Measurements from ENCODE around the gene CACNA1H. TPM values are rescaled to one million over a fixed set of nuclear protein-coding genes. Genes with fewer than 3 reads are reported as not detected.
"Not testable (repeated sequence)": the region's sequence is repeated elsewhere in the genome, so short reads cannot be mapped to it uniquely, and the experiment has no call there.

The CACNA1H gene
- total RNA-seq, 1 donor from 2014 or later = 0.05 TPM

DNA sequence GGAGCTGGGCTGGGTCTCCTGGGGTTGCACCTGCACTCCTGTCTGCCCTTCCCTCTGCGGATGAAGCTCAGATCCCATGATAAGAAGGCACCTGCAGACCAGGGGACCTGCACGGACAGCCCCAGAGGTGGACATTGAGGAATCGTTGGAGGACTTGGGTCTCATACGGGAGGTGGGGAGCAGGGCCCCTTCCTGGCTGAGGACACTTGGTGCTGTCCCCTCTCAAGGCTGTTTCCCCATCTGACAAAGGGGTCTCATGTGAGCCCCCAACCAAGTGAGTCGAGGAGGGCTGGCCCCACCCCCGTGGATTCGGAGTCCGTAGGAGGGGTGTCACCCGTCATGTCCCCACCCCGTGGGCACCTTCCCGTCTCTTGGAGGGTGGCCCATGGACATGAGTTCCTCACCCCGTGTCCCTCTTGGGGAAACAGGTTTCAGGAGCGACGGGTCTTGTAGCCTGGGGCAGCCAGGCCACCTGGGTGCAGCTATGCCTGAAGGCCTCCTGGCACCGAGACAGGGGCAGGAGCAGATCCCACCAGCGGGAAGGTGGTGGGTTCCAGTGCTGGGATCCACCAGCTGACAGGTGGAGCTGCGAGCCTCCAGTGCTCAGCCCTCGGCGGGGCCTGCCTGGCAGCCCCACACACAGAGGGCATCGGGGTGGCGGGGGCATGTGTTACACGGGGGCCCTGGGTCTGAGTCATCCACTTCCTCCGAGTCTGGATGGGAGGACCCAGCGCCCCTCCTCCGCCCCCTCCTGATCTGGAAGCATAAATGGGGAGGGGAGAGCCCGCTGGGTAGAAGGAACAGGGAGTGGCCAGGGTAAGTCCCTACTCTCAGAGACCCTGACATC, 102.6 kb downstream of the CACNA1H start, which contains the start of gene TPSD1:
Gene TPSD1, plus strand, starts transcription at position 794 of the 847 bp plus-strand sequence. CDS start 212 bp downstream, outside the sequence.
- intact Hi-C loops (cut with micrococcal nuclease) = not testable (repeated sequence)

GRCh38 chr16:1256296-1256873, 103.5 kb downstream of the CACNA1H start:
- DNase-seq; H3K4me1 Mint-ChIP-seq; intact Hi-C loops (cut with micrococcal nuclease); H3K9me3 Mint-ChIP-seq; H3K27me3 Mint-ChIP-seq; H3K4me3 Mint-ChIP-seq; H3K36me3 Mint-ChIP-seq (ENCODE audit: low read depth); H3K27ac Mint-ChIP-seq: not testable (repeated sequence)

More for the DNA sequence above, 102.6 kb downstream of the CACNA1H start, which contains the start of gene TPSD1:
- not testable (repeated sequence) for H3K36me3 Mint-ChIP-seq (ENCODE audit: low read depth); H3K4me1 Mint-ChIP-seq; H3K27ac Mint-ChIP-seq; H3K9me3 Mint-ChIP-seq; DNase-seq; H3K27me3 Mint-ChIP-seq; H3K4me3 Mint-ChIP-seq

DNA sequence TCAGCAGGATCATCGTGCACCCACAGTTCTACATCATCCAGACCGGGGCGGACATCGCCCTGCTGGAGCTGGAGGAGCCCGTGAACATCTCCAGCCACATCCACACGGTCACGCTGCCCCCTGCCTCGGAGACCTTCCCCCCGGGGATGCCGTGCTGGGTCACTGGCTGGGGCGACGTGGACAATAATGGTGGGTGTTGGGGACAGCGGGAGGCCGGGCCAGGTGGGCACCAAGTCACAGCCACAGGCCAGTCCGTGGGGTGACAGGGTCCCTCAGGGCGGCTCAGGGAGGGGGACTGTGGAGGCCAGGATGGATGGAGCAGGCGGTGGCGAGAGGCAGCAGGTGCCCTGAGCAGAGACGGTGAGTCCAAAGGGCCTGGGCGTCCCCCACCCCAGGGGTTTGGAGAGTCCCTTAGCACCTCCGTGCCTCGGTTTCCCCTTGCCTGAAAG, 104.0 kb downstream of the CACNA1H start:
- no peaks in the 10 kb centered on the region for H3K36me3 Mint-ChIP-seq (ENCODE audit: low read depth)
- no peak for DNase-seq
- no peak overlapping the region for H3K27ac Mint-ChIP-seq
- no peak overlapping the region for H3K4me3 Mint-ChIP-seq
- H3K9me3 Mint-ChIP-seq = no peaks in the 10 kb centered on the region
- H3K4me1 Mint-ChIP-seq = peaks cover 4% of the 10 kb centered on the region
- H3K27me3 Mint-ChIP-seq = peaks cover 13% of the 10 kb centered on the region
- intact Hi-C loops (cut with micrococcal nuclease) = no loop called here

- DNase-seq = no peak
- intact Hi-C loops (cut with micrococcal nuclease) = no loop called here
- Mint-ChIP-seq H3K27ac (no peak overlapping the region), H3K36me3 (ENCODE audit: low read depth) (no peaks in the 10 kb centered on the region), H3K9me3 (no peaks in the 10 kb centered on the region), H3K27me3 (peaks cover 18% of the 10 kb centered on the region), H3K4me1 (peaks cover 4% of the 10 kb centered on the region), H3K4me3 (no peak overlapping the region)
These were observed 104.8 kb downstream of the CACNA1H start for GRCh38 chr16:1257561-1258224.

DNA sequence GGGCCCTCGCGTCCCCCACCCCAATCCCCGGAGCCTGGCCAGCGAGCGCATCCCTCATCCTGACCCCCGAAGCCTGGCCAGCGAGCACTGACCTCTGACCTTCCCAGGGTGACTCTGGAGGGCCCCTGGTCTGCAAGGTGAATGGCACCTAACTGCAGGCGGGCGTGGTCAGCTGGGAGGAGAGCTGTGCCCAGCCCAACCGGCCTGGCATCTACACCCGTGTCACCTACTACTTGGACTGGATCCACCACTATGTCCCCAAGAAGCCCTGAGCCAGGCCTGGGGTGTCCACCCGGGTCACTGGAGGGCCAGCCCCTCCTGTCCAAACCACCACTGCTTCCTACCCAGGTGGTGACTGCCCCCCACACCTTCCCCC, 105.3 kb downstream of the CACNA1H start:
- no peaks in the 10 kb centered on the region for H3K9me3 Mint-ChIP-seq
- no peaks in the 10 kb centered on the region for H3K36me3 Mint-ChIP-seq (ENCODE audit: low read depth)
- peaks cover 18% of the 10 kb centered on the region for H3K27me3 Mint-ChIP-seq
- intact Hi-C loops (cut with micrococcal nuclease) = no loop called here
- DNase-seq = no peak
- H3K4me1 Mint-ChIP-seq = peaks cover 4% of the 10 kb centered on the region
- no peak overlapping the region for H3K4me3 Mint-ChIP-seq
- H3K27ac Mint-ChIP-seq = no peak overlapping the region

- Mint-ChIP-seq H3K4me1 (peaks cover 4% of the 10 kb centered on the region), H3K9me3 (peaks cover under 1% of the 10 kb centered on the region), H3K4me3 (peak overlapping the region; percentile 63), H3K36me3 (ENCODE audit: low read depth) (no peaks in the 10 kb centered on the region), H3K27me3 (peaks cover 18% of the 10 kb centered on the region), H3K27ac (peak overlapping the region; percentile 57)
- intact Hi-C loops (cut with micrococcal nuclease) = no loop called here
- peak; percentile 70 for DNase-seq
These were observed 106.2 kb downstream of the CACNA1H start for GRCh38 chr16:1258906-1259759.

DNA sequence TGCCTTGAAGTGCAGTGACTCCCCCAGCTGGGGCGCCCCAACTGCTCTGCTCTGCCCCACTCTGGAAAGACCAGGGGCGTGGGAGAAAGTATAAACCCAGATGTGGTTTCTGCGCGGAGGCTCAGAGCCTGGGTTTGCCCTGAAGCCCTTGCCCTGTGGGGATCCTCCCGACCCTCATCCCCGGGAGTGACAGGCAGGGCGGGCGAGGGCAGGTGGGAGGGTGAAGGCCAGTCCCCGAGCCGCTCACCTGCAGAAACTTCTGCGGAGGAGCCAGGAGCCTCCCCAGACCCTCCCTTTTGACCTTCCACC, 106.8 kb downstream of the CACNA1H start:
- Mint-ChIP-seq H3K36me3 (ENCODE audit: low read depth) (no peaks in the 10 kb centered on the region), H3K27me3 (peaks cover 18% of the 10 kb centered on the region), H3K27ac (no peak overlapping the region), H3K4me1 (peaks cover 4% of the 10 kb centered on the region), H3K9me3 (peaks cover 5% of the 10 kb centered on the region), H3K4me3 (no peak overlapping the region)
- intact Hi-C loops (cut with micrococcal nuclease) = no loop called here
- no peak for DNase-seq

DNA sequence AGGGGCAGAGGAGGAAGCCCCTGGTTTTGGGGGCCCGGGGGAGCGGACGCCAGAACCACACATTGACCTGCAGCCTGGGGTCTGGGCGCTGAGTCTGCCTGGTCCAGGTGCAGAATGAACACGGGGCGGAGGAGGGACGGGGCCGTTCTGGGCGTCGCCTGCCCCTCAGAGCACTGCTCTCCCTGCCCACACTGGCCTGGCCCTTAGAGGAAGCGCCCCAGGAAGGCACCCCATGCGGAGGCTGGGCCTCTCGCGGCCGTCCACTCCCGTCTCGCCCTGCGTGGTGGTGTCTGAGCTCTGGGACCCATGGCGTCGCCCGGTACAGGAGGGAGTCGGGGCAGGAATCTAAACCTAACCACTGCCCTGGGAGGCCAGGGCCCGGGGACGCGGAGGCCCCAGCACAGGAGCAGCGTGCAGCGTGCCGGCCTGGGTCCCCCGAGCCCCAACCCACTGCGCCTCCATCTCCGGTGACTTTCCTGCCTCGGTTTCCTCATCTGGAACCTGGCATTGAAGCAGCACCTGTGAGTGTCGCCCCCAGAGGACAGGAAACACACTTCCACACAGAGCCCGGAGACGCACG, 107.3 kb downstream of the CACNA1H start:
- intact Hi-C loops (cut with micrococcal nuclease) = no loop called here
- Mint-ChIP-seq H3K9me3 (peaks cover 8% of the 10 kb centered on the region), H3K4me3 (no peak overlapping the region), H3K27me3 (peaks cover 18% of the 10 kb centered on the region), H3K36me3 (ENCODE audit: low read depth) (no peaks in the 10 kb centered on the region), H3K4me1 (peaks cover 4% of the 10 kb centered on the region), H3K27ac (no peak overlapping the region)
- DNase-seq = no peak

DNA sequence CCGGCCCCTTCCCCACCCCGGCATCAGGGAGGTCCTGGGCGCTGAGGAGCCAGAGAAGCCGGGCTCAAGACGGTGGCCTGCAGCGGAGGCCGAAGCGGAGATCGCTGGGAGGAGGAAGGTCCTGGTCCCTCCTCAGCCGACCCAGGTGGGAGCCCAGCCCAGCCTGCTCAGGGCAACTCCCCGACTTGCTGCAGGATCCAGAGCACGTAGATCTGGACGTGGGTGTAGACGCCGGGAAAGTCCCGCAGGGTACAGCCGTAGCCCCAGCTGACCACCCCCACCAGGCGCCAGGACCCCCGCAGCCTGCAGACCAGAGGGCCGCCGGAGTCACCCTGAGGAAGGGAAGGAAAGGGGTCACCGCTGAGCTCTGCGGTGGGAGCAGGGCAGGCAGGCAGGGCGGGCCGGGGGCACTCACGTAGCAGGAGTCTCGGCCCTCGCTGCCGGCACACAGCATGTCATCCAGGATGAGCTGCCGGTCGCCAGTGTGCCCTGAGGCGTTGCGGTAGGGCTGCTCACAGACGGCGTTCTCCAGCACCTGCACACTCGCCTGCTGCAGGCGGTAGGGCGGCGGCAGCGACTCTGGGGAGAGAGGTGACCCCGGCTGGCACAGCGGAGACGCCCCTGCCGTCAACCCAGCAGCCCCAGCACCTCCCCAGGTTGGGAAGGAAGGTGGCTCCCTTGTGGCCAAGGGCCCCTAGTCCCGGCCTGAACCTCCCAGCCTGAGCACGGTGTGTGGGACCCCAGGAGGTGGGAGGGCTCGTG, 108.4 kb downstream of the CACNA1H start:
- peaks cover 18% of the 10 kb centered on the region for H3K27me3 Mint-ChIP-seq
- H3K9me3 Mint-ChIP-seq = peaks cover 8% of the 10 kb centered on the region
- DNase-seq = no peak
- intact Hi-C loops (cut with micrococcal nuclease) = no loop called here
- peaks cover 4% of the 10 kb centered on the region for H3K4me1 Mint-ChIP-seq
- H3K4me3 Mint-ChIP-seq = no peak overlapping the region
- H3K36me3 Mint-ChIP-seq (ENCODE audit: low read depth) = no peaks in the 10 kb centered on the region
- H3K27ac Mint-ChIP-seq = no peak overlapping the region

DNA sequence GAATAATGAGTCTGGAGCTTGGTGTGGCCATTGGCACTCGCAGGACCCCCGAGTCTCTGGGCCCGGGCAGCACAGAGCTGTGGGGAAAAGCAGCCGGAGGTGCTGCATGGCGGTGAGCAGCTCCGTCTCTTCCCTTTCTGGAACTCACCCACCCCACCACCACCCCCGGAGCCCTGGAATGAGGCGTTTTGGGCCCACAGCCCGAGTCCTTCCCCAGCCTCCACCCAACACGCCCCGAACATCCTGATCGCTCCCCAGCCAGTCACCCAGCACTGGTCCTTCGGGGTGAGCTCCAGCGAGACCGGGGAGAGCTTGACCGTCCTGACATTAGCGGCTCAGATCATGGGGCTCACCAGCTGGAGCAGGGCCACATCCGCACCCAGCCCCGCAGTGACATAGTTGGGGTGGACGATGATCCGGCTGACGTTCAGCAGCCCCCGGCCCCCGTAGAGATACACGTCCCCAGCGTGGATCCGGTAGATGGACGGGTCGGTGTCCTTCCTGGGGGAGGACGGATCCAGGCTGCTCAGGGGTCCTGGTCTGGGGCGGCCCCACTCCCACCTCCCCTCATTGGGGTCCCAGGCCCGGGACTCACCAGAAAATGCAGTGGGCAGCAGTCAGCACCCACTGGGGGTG, 109.4 kb downstream of the CACNA1H start:
- H3K27me3 Mint-ChIP-seq = peaks cover 18% of the 10 kb centered on the region
- intact Hi-C loops (cut with micrococcal nuclease) = no loop called here

GRCh38 chr16:1262846-1263221, 109.9 kb downstream of the CACNA1H start:
- Mint-ChIP-seq H3K27me3 (peaks cover 18% of the 10 kb centered on the region), H3K36me3 (ENCODE audit: low read depth) (no peaks in the 10 kb centered on the region)
- intact Hi-C loops (cut with micrococcal nuclease) = no loop called here

More for the DNA sequence above, 109.4 kb downstream of the CACNA1H start:
- no peak for DNase-seq
- no peak overlapping the region for H3K27ac Mint-ChIP-seq
- H3K9me3 Mint-ChIP-seq = peaks cover 8% of the 10 kb centered on the region
- H3K4me1 Mint-ChIP-seq = peaks cover 4% of the 10 kb centered on the region
- no peaks in the 10 kb centered on the region for H3K36me3 Mint-ChIP-seq (ENCODE audit: low read depth)
- H3K4me3 Mint-ChIP-seq = no peak overlapping the region

DNA sequence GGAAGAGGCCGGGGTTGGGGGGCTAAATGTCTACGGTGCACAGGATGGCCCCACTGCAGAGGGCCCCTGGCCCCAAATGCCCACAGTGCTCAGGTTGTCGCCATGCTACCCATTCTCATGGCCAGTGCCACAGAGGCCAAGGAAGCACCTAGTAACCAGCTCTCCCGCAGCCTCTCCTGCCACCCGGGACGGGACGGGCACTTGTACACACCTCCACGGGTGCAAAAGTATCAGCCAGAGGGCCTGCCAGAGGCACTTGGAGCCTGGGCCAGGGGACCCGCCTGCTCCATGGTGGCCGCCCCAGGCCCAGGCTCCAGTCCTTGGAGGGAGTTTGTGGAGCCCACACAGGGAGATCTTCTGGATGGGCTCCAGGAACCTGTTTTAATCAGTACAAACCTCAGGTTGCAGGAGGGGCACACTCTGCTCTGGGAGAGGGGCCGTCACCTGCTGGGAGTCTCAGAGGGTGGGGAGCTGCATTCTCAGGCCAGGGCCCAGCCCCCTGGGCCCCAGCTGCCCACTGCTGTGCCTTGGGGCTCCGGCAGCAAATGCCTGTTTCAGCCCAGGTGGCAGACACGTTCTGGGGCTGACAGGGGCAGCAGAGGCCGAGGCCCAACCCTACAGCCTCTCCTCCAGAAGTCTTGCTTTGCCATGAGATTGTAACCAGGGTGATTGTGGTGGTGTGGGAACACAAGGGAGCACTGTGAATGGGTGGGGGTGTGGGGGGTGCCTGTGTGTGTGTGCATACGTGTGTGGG, 110.9 kb downstream of the CACNA1H start:
- Mint-ChIP-seq H3K36me3 (ENCODE audit: low read depth) (no peaks in the 10 kb centered on the region), H3K4me3 (no peak overlapping the region), H3K27me3 (peaks cover 18% of the 10 kb centered on the region), H3K4me1 (peaks cover 4% of the 10 kb centered on the region), H3K9me3 (peaks cover 8% of the 10 kb centered on the region), H3K27ac (no peak overlapping the region)
- intact Hi-C loops (cut with micrococcal nuclease) = no loop called here
- DNase-seq = no peak

More at GRCh38 chr16:1262846-1263221, 109.9 kb downstream of the CACNA1H start:
- no peak for DNase-seq
- Mint-ChIP-seq H3K4me1 (peaks cover 4% of the 10 kb centered on the region), H3K27ac (no peak overlapping the region), H3K4me3 (no peak overlapping the region), H3K9me3 (peaks cover 8% of the 10 kb centered on the region)
